K562 (cell line): ENCODE measurements around the gene MGAT4B. TPM values are rescaled to one million over a fixed set of nuclear protein-coding genes. Genes with fewer than 3 reads are reported as not detected.
A peak's percentile ranks its signal among the peaks of the same experiment; 100 is the strongest.

Experiments
- ATAC-seq: fragments of 200-7000 bp; cut with Tn5 transposase; 3 replicates; pipeline ENCODE4 v1.9.1; 2020; ENCODE audit warnings: moderate library complexity
- BruUV-seq: library from RNA; stranded (reverse); fragments of 400-500 nt; replicated peaks from 2 replicates; lab custom pipeline; 2021; lab: Mats Ljungman, UMichigan
- CTCF ChIA-PET: fragments of 300-600 bp; formaldehyde crosslinking; extraction: SDS; loops from one replicate; lab custom pipeline; 2021; ENCODE audit warnings: low intra/inter-chr PET ratio; lab: Yijun Ruan, JAX
- POLR2A ChIA-PET: fragments of 300-600, 350-650 bp; sonication (Branson Sonifier 250); formaldehyde crosslinking; extraction: SDS; loops from one replicate; lab custom pipeline; 2021; ENCODE audit warnings: antibody characterized with exemption, inconsistent platforms; lab: Yijun Ruan, JAX
- DNase-seq, 4 experiments: peaks; one replicate each; pipeline versions ENCODE4 v3.0.0 to v3.0.0-alpha.2; 2011 to 2018; ENCODE audit warnings: low spot score in 3 of 4, mixed read lengths in 3 of 4; ENCODE audit errors: extremely low read depth in 1 of 4
- FAIRE-seq: peaks from 2 replicates; lab custom pipeline; 2011; peaks lifted over from hg19 to GRCh38; lab: Jason Lieb, UNC
- H2AFZ ChIP-seq: 2 replicates; pipeline ENCODE4 v1.6.0; 2011; ENCODE audit warnings: low read depth, low read length, control low read depth, inconsistent platforms
- H3K27ac ChIP-seq: fragments of 200-600 bp; 3 replicates; pipeline ENCODE4 v1.8.0; 2011; ENCODE audit warnings: low read depth, mild to moderate bottlenecking, control low read depth, inconsistent platforms, low read length, moderate library complexity, mixed read lengths; ENCODE audit errors: extremely low read depth
- H3K27me3 ChIP-seq, 2 experiments: fragments of 300-600 bp in 1 of 2; 2 replicates in 1 of 2; 3 replicates in 1 of 2; pipeline versions ENCODE4 v1.6.0 to v1.8.0; 2011; ENCODE audit warnings: inconsistent platforms in 2 of 2, low read length in 2 of 2, mild to moderate bottlenecking in 1 of 2, mixed read lengths in 1 of 2, moderate library complexity in 1 of 2; ENCODE audit not compliant: control insufficient read depth in 2 of 2, insufficient read depth in 2 of 2
- H3K36me3 ChIP-seq: fragments of 300-600 bp; 3 replicates; pipeline ENCODE4 v1.8.0; 2011; ENCODE audit warnings: mild to moderate bottlenecking, low read length, inconsistent platforms; ENCODE audit not compliant: control insufficient read depth, insufficient read depth
- H3K4me1 ChIP-seq, 2 experiments: fragments of 200-600 bp in 1 of 2; replicated peaks in 1 of 2; 2 replicates in 1 of 2; 3 replicates in 1 of 2; pipeline versions ENCODE4 v1.5.1 to v1.8.0; 2011; ENCODE audit warnings: inconsistent platforms in 2 of 2, low read length in 2 of 2, mild to moderate bottlenecking in 1 of 2, mixed read lengths in 1 of 2, moderate library complexity in 1 of 2; ENCODE audit not compliant: control insufficient read depth in 2 of 2, insufficient read depth in 2 of 2
- H3K4me2 ChIP-seq: 2 replicates; pipeline ENCODE4 v1.6.1; 2011; ENCODE audit warnings: low read length, control low read depth, inconsistent platforms, mixed read lengths; ENCODE audit not compliant: insufficient read depth
- H3K4me3 ChIP-seq: fragments of 200-600 bp; sonication (generic), shearing (Covaris generic); 2 replicates; pipeline ENCODE4 v1.5.1; 2016; ENCODE audit warnings: control low read depth, inconsistent platforms
- H3K79me2 ChIP-seq: fragments of 200-600 bp; 3 replicates; pipeline ENCODE4 v1.8.0; 2011; ENCODE audit warnings: low read length, inconsistent platforms; ENCODE audit not compliant: control insufficient read depth, insufficient read depth
- H3K9ac ChIP-seq, 2 experiments: 2 replicates each; pipeline versions ENCODE4 v1.6.0 to v1.6.1; 2011; ENCODE audit warnings: low read depth in 2 of 2, low read length in 2 of 2, control low read depth in 1 of 2, inconsistent platforms in 1 of 2, mild to moderate bottlenecking in 1 of 2, mixed read lengths in 1 of 2; ENCODE audit not compliant: insufficient read depth in 1 of 2
- H3K9me1 ChIP-seq: one replicate; pipeline ENCODE4 v1.6.0; 2011; ENCODE audit warnings: inconsistent platforms, mild to moderate bottlenecking, low read length, moderate library complexity; ENCODE audit not compliant: control insufficient read depth, insufficient read depth
- H3K9me3 ChIP-seq: replicated peaks from 2 replicates; pipeline ENCODE4 v1.5.1; 2011; ENCODE audit warnings: low read depth, low read length, inconsistent platforms; ENCODE audit not compliant: control insufficient read depth, insufficient read depth
- H4K20me1 ChIP-seq: replicated peaks from 2 replicates; pipeline ENCODE4 v1.6.1; 2011; ENCODE audit warnings: low read length, inconsistent platforms, mixed read lengths; ENCODE audit not compliant: control insufficient read depth, insufficient read depth
- CBX5 ChIP-seq: IDR thresholded peaks from 2 replicates; pipeline ENCODE4 v1.6.1; 2014; ENCODE audit warnings: low read depth, borderline replicate concordance
- POLR2G ChIP-seq: fragments of 200-400 bp; formaldehyde crosslinking; IDR thresholded peaks from 2 replicates; pipeline ENCODE4 v1.6.1; 2017; ENCODE audit warnings: low read depth, mild to moderate bottlenecking, antibody characterized with exemption, low read length, moderate library complexity
- WGBS: fragments of 100-300 bp; shearing (Covaris generic); methylation state at CpG from one replicate; pipeline ENCODE4 v1.1.6; 2016; ENCODE audit warnings: low coverage, mixed read lengths; ENCODE audit not compliant: insufficient coverage; ENCODE audit errors: missing lambda C conversion rate; 5-methylcytosine and 5-hydroxymethylcytosine counted together
- in situ Hi-C: fragments of 300-500 bp; cut with MboI; formaldehyde crosslinking; loops from 4 replicates; pipeline ENCODE4 v1.15.0; 2018; ENCODE audit warnings: inconsistent platforms, mixed read lengths
- intact Hi-C: fragments of 100-400 bp; cut with micrococcal nuclease; formaldehyde crosslinking; loops from 2 replicates; pipeline ENCODE4 v1.14.2; 2022
- polyA plus RNA-seq, 8 experiments: library from polyadenylated mRNA; depleted of rRNA in 4 of 8; stranded (reverse) in 5 of 8; unstranded in 3 of 8; fragments of >200 nt; fragmentation: Nextera tagmentation in 2 of 8; fragmentation: Illumina TruSeq in 1 of 8; extraction: Ambion mirVana in 2 of 8; extraction: Trizol in 1 of 8; gene quantifications; 2 replicates each; pipeline versions ENCODE4 v1.2.1 to v1.2.3, GENCODE V29; 2011 to 2014; ENCODE audit warnings: inconsistent platforms in 1 of 8, missing spikeins in 1 of 8
- total RNA-seq, 7 experiments: library from RNA; depleted of rRNA in 6 of 7; stranded (reverse); fragments of >200 nt in 6 of 7; fragmentation: Illumina TruSeq in 2 of 7; extraction: Trizol in 2 of 7; gene quantifications; 2 replicates each; pipeline versions ENCODE4 v1.2.1 to v1.2.3, GENCODE V29; 2011 to 2021; ENCODE audit warnings: low replicate concordance in 1 of 7
- TF ChIP-seq, protein P1 (sequence below): fragments of 450-650 bp; IDR thresholded peaks from 2 replicates; pipeline ENCODE4 v1.6.1; 2017; ENCODE audit warnings: antibody characterized with exemption, mild to moderate bottlenecking

The MGAT4B gene
- total and polyA plus RNA-seq, 9 of the 15 experiments (the other 6 are each of a cell fraction or from before 2014, with no cell fraction given), result 0.34 to 133 (median 75.4) TPM

- H3K4me1 ChIP-seq, result peaks cover 0 to 3% of the 10 kb centered on the region in 2 experiments; a peak in 1 of 5 replicates
- H2AFZ ChIP-seq, result no peak overlapping the region
- BruUV-seq, result no TSS peak
- ChIA-PET POLR2A (no interaction called here), CTCF (no interaction called here)
- no peaks in the 10 kb centered on the region for H3K9me3 ChIP-seq
- in situ Hi-C loops (no loop called here), intact Hi-C loops (no loop called here)
- peak; percentile 54 for TF ChIP-seq POLR2G
- TF ChIP-seq, protein P1, sequence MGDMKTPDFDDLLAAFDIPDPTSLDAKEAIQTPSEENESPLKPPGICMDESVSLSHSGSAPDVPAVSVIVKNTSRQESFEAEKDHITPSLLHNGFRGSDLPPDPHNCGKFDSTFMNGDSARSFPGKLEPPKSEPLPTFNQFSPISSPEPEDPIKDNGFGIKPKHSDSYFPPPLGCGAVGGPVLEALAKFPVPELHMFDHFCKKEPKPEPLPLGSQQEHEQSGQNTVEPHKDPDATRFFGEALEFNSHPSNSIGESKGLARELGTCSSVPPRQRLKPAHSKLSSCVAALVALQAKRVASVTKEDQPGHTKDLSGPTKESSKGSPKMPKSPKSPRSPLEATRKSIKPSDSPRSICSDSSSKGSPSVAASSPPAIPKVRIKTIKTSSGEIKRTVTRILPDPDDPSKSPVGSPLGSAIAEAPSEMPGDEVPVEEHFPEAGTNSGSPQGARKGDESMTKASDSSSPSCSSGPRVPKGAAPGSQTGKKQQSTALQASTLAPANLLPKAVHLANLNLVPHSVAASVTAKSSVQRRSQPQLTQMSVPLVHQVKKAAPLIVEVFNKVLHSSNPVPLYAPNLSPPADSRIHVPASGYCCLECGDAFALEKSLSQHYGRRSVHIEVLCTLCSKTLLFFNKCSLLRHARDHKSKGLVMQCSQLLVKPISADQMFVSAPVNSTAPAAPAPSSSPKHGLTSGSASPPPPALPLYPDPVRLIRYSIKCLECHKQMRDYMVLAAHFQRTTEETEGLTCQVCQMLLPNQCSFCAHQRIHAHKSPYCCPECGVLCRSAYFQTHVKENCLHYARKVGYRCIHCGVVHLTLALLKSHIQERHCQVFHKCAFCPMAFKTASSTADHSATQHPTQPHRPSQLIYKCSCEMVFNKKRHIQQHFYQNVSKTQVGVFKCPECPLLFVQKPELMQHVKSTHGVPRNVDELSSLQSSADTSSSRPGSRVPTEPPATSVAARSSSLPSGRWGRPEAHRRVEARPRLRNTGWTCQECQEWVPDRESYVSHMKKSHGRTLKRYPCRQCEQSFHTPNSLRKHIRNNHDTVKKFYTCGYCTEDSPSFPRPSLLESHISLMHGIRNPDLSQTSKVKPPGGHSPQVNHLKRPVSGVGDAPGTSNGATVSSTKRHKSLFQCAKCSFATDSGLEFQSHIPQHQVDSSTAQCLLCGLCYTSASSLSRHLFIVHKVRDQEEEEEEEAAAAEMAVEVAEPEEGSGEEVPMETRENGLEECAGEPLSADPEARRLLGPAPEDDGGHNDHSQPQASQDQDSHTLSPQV, result no peak
- no peak for TF ChIP-seq CBX5
- no peak for FAIRE-seq
- DNase-seq, result no peak
- H3K36me3 ChIP-seq, result no peaks in the 10 kb centered on the region
- no peaks in the 10 kb centered on the region for H3K27me3 ChIP-seq
- H3K79me2 ChIP-seq, result no peaks in the 10 kb centered on the region
- H4K20me1 ChIP-seq, result no peaks in the 10 kb centered on the region
- H3K4me3 ChIP-seq, result no peak overlapping the region
- no peak overlapping the region for H3K4me2 ChIP-seq
- no peak for ATAC-seq
- H3K9me1 ChIP-seq, result no peaks in the 10 kb centered on the region
- H3K27ac ChIP-seq, result no peak overlapping the region
- WGBS, result 65% methylated on average over 12 of the region's 12 CpGs
- H3K9ac ChIP-seq, result peak overlapping the region in 1 of 2 experiments; percentile 10; a peak in 1 of 4 replicates
Observed at GRCh38 chr5:179786861-179787260, 19.8 kb downstream of the MGAT4B start.
